GM12865 (cell line): ENCODE results near the gene TGFBR3L.
A peak's percentile ranks its signal among the peaks of the same experiment; 100 is the strongest.

Experiments
- DNase-seq: peaks from one replicate; pipeline ENCODE4 v3.0.0; 2010; ENCODE audit warnings: low read depth
- H3K4me3 ChIP-seq: 2 replicates; pipeline ENCODE4 v1.5.1; 2011; ENCODE audit warnings: mild to moderate bottlenecking, low read depth, low read length, control low read depth
- TF ChIP-seq, protein P1 (sequence below): IDR thresholded peaks from 2 replicates; pipeline ENCODE4 v1.5.1; 2011; ENCODE audit warnings: low read length, control low read depth, low read depth, inconsistent platforms; ENCODE audit not compliant: insufficient read depth; ENCODE audit errors: missing control alignments

Gene TGFBR3L

DNA sequence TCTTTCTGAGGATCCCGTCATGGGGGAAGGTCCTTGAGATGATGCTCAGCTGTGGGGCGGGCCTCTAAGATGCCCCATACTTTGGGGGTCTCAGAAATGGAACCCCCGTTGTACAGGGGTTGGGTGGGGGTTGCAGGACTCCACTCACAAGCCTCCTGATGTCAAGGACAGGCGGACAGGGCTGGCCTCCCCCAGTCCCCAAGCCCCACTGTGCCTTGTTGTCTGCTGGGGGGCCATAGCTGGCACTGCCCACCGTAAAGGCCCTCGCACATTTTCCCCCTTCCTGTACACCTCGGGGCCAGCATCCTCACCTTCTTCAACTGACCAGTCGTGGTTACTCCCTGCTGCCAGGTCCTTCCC is 8.2 kb downstream of the TGFBR3L start:
- TF ChIP-seq, protein P1, sequence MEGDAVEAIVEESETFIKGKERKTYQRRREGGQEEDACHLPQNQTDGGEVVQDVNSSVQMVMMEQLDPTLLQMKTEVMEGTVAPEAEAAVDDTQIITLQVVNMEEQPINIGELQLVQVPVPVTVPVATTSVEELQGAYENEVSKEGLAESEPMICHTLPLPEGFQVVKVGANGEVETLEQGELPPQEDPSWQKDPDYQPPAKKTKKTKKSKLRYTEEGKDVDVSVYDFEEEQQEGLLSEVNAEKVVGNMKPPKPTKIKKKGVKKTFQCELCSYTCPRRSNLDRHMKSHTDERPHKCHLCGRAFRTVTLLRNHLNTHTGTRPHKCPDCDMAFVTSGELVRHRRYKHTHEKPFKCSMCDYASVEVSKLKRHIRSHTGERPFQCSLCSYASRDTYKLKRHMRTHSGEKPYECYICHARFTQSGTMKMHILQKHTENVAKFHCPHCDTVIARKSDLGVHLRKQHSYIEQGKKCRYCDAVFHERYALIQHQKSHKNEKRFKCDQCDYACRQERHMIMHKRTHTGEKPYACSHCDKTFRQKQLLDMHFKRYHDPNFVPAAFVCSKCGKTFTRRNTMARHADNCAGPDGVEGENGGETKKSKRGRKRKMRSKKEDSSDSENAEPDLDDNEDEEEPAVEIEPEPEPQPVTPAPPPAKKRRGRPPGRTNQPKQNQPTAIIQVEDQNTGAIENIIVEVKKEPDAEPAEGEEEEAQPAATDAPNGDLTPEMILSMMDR = no peak
- DNase-seq = no peak
- H3K4me3 ChIP-seq = no peak overlapping the region

DNA sequence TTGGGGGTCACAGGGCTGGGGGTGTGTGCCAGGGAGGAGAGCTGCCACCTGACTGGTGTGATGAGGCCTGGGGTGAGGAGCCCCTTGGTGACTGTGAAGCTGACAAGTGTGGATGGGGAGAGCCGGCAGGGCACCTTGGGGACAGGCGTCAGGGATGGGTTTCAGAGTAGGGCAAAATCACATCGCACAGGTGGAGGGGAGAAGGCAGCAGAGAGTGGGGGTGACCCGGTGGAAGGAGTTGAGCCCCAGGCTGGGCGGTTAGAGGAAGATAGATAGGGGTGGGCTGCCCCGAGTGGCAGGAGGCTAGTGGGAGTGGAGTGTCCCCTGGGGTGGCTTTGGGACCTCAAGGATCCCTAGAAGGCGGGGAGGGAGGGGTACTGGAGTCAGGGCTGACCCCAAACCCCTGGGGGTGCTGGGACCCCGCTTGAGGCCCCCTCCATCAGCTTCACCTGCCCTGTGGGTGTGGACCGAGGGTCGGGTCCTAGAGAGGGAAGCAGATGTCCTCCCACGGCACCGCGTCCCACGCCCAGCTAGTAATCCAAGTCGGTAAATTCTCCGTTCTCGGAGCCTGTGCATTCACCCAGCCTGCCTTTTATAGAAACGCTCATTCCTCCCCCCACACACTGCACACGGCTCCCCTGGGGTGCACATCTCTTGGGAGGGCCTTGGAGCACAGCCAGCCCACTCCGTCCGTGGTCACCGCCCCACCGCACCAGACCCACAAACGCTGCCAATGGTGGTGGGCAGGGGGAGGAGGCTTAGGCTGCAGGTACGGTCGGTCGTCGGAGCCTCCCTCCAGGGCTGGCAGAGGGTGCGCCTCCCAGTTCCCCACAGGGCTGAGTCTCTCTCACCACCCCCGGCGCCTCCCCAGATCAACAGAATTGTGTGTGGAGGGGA is 8.9 kb downstream of the TGFBR3L start:
- no peak for DNase-seq
- no peak overlapping the region for H3K4me3 ChIP-seq
- TF ChIP-seq, protein P1 = no peak

DNA sequence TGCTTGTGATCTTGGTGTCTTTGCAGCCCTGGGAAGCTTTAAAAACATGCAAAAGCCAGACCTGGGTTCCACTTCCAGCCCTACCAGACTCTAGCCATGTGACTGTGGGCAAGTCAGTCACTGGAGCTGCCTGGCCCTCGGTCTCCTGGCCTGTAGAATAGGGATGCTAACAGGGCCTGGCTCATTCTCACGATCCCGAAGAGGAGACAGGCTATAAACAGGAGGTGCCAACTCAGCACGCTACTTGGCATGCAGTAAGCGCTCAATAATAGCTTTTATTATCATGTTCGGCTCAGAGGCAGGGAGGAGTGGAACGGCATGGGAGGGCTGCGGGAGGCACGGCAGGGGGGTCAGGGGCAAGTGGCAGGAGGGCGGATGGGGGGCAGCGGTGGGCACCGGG is 9.6 kb downstream of the TGFBR3L start:
- TF ChIP-seq, protein P1 = no peak
- H3K4me3 ChIP-seq = no peak overlapping the region
- DNase-seq = no peak

DNA sequence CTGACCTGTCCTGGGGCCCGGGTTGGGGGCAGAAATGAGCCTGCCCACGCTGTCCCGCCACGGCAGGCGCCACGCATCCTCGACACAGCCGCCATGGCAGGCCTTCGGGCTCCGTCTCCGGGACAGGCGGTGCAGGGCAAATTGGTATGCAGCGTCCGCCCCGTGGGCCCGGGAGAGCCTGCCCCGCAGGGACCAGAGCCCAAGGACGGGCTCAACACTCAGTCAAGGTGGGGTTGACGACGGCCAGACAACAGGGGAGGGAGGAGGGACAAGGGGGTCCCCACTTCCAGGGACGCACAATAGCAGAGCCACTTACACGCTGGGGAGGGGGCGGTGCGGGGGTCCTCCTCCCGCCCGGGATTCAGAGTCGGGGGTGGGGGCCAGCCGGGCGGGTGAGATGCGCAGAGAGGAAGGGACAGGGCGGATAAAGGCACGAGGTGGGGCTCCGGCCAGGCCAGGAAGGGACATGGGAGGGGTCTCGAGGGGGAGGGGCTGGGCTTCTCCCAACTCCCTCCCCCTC is 10.1 kb downstream of the TGFBR3L start:
- TF ChIP-seq, protein P1 = no peak
- no peak overlapping the region for H3K4me3 ChIP-seq
- no peak for DNase-seq

DNA sequence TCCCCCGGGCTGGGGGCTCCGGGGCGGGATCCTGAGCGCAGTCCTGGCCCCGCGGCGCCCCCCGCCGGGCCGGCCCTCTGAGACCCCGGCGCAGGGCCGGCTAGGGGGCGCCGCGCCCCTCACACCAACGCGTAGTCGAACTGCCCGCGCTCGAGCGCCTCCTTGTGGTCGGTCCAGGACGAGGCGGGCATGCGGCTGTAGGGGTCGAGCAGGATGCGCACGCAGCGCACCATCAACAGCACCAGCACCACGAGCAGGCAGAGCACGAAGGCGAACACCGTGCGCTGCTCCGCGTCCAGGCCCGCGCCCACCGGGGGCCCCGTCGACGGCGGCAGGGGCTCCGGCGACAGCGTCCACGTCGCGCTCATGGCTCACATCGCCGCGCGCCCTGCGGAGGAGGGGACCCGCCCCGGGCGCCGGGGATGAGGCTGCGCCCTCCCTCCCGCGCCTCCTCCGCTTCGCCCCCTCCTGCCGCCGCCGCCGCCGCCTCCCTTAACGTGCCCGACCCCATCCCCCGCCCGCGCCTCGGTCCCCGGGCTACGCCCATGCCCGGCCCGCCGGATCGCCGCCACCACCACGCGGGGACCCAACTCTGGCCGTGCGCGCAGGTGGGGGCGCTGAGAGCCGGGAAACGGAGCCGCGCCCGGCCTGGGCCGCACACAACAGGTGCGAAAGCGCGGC is 10.7 kb downstream of the TGFBR3L start:
- H3K4me3 ChIP-seq = no peak overlapping the region; the same call in 1 of the 2 replicates
- DNase-seq = peak; percentile 84

DNA sequence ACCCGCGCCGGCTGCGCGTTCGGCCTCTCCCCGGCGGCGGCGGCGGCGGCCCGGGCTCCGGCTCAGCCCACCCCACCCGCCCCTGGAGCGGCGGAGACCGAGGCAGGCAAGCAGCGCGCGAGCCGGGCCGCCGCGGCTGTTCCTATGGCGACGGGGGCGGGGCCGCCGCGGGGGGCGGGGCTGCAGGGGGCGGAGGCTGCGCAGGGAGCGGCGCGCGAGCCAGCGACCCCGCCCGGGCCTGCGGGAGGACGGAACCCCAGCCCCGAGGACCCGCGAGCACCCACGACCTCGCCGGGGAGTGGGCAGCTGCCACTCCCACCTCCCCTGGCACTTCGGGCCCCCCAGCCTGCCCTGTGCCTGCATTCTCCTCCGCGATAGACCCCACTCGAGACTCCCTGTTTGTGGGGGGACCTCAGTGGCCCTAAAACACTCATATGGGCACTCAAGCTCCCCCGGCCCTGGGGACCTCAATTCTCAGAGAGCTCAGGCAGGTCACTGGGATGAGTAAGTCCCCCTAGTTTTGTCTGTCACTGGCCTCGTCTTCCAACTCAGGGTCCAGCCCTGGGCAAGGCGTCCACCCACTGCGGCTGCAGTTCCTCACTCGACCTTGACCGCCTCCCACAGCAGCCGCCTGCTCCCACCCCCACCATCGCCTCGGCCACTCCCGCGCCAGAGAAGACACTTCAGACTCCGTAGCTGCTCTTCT is 11.5 kb downstream of the TGFBR3L start, which contains the start of gene CTXN1:
TSS of gene CTXN1 (minus strand) at position 115 of the 706 bp plus-strand sequence. CDS start 597 bp downstream, outside the sequence.
- TF ChIP-seq, protein P1 = no peak
- no peak within 1 kb of the TSS; the same call in 1 of the 2 replicates for H3K4me3 ChIP-seq
- DNase-seq = peak; percentile 72

More for the DNA sequence above, 10.7 kb downstream of the TGFBR3L start:
- TF ChIP-seq, protein P1 = peak; percentile 85
